GM19239 (cell line): ENCODE measurements around the gene MORC2.

ENCODE experiments used
- DNase-seq: peaks from one replicate; pipeline ENCODE4 v3.0.0; 2011; ENCODE audit warnings: low spot score; ENCODE audit not compliant: insufficient read length
- FAIRE-seq: peaks from 2 replicates; lab custom pipeline; 2011; peaks lifted over from hg19 to GRCh38; lab: Jason Lieb, UNC

MORC2 gene

GRCh38 chr22:30968015-30968923, at the start of gene MORC2:
MORC2 (minus strand) TSS chr22:30968774; CDS start chr22:30967889, 885 bp downstream.
- peak; percentile 23 for FAIRE-seq
- no peak for DNase-seq

GRCh38 chr22:31005535-31005934, 37.0 kb upstream of the MORC2 start:
- FAIRE-seq = no peak
- no peak for DNase-seq

- DNase-seq = no peak
- no peak for FAIRE-seq
Measured at GRCh38 chr22:31001124-31001770, 32.7 kb upstream of the MORC2 start.

- FAIRE-seq (no peak), DNase-seq (no peak)
Measured at GRCh38 chr22:30998329-30998728, 29.8 kb upstream of the MORC2 start.

- FAIRE-seq (no peak), DNase-seq (no peak)
Measured at GRCh38 chr22:30996462-30996861, 27.9 kb upstream of the MORC2 start.

GRCh38 chr22:30994960-30995359, 26.4 kb upstream of the MORC2 start:
- peak; percentile 31 for FAIRE-seq
- DNase-seq = no peak

GRCh38 chr22:30992565-30992964, 24.0 kb upstream of the MORC2 start:
- FAIRE-seq (no peak), DNase-seq (no peak)

- DNase-seq = no peak
- FAIRE-seq = no peak
Measured at GRCh38 chr22:30990690-30991089, 22.1 kb upstream of the MORC2 start.

GRCh38 chr22:30989474-30989873, 20.9 kb upstream of the MORC2 start:
- DNase-seq (no peak), FAIRE-seq (no peak)

GRCh38 chr22:30985561-30986208, 17.1 kb upstream of the MORC2 start:
- FAIRE-seq (no peak), DNase-seq (no peak)

GRCh38 chr22:30984317-30984716, 15.7 kb upstream of the MORC2 start:
- FAIRE-seq = no peak
- DNase-seq = no peak

GRCh38 chr22:30982512-30982911, 13.9 kb upstream of the MORC2 start:
- FAIRE-seq (no peak), DNase-seq (no peak)

GRCh38 chr22:30979932-30980331, 11.4 kb upstream of the MORC2 start:
- no peak for DNase-seq

GRCh38 chr22:30978304-30978962, 9.9 kb upstream of the MORC2 start:
- DNase-seq = no peak
- no peak for FAIRE-seq

More at GRCh38 chr22:30979932-30980331, 11.4 kb upstream of the MORC2 start:
- no peak for FAIRE-seq

- DNase-seq (no peak), FAIRE-seq (peak; percentile 18)
Measured at GRCh38 chr22:30970356-30970746, 1.8 kb upstream of the MORC2 start.

- peak; percentile 33 for DNase-seq
- peak; percentile 66 for FAIRE-seq
Measured at GRCh38 chr22:30969532-30970355, 1.2 kb upstream of the MORC2 start.

GRCh38 chr22:30968924-30969531, 454 bp upstream of the MORC2 start, which contains the start of gene TUG1:
TUG1 (plus strand) TSS chr22:30969265.
- FAIRE-seq (peak; percentile 93), DNase-seq (peak; percentile 99)

GRCh38 chr22:30964858-30965257, 3.7 kb downstream of the MORC2 start:
- DNase-seq (no peak), FAIRE-seq (peak; percentile 8)

GRCh38 chr22:30955153-30955552, 13.4 kb downstream of the MORC2 start:
- DNase-seq (no peak), FAIRE-seq (no peak)
